Measurements from ENCODE around the gene CARM1.
"Not testable (repeated sequence)": the region's sequence is repeated elsewhere in the genome, so short reads cannot be mapped to it uniquely, and the experiment has no call there.

CARM1 gene

DNA sequence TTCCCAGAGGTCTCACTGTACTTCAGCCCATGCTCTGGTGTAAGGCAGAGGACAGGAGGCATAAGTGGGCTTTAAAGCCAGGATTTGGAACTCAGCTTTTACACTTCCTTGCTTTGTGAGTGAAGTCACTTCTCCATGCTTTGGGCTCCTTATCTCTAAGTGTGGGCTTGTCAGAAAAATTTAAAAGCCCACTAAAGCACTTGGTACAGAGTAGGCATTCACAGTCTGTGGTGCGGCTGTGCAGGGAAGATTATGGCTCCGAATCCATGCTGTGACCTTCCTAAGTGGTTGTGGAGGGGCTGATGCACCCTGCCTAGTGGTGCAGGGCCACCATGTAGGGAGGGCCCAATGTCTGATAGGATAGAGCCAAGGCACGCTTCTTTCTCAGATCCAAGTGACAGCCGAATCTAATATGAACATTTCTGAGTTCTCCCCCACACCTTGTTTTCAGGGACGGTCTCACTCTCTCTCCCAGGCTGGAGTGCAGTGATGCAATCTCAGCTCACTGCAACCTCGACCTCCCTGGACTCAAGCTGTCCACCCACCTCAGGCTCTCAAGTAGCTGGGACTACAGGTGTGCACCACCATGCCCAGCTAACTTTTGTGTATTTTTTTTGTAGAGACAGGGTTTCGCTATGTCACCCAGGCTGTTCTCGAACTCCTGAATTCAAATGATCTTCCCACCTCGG, 64.2 kb downstream of the CARM1 start:
- DNase-seq: no peak

DNA sequence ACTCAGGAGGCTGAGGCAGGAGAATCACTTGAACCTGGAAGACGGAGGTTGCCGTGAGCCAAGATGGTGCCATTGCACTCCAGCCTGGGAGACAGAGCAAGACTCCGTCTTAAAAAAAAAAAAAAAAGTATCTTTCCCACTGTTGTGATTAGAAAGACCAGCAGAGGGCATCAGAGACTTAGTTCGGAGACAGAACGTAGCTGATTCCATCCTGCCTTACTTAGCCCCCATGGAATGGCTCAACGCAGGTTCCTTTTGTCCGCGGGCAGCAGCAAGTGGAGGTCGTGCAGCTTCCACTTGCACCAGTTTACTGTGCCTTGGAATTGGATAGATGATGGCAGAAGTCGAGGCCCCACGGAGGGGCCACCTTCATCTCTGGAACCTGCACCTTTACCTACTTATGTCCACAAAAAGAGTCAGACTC, 65.3 kb downstream of the CARM1 start:
- peak; percentile 32 for DNase-seq

DNA sequence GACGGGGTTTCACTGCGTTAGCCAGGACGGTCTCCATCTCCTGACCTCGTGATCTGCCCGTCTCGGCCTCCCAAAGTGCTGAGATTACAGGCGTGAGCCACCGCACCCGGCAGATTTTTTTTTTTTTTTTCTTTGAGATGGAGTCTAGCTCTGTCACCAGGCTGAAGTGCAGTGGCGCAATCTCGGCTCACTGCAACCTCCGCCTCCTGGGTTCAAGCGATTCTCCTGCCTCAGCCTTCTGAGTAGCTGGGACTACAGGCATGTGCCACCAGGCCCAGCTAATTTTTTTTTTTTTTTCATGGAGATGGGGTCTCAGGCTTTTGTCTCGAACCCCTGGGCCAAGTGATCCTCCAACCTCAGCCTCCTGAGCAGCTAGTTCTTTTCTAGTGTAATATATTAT, 70.3 kb downstream of the CARM1 start:
- DNase-seq: not testable (repeated sequence)

DNA sequence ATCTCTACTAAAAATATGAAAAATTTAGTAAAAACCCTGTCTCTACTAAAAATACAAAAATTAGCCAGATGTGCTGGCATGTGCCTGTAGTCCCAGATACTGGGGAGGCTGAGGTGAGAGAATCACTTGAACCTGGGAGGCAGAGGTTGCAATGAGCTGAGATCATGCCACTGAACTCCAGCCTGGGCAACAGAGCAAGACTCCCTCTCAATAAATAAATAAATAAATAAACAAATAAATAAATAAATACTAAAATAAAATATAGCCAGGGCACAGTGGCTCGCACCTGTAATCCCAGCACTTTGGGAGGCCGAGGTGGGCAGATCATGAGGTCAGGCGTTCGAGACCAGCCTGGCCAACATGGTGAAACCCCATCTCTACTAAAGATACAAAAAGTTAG, 72.1 kb downstream of the CARM1 start:
- DNase-seq: not testable (repeated sequence)

DNA sequence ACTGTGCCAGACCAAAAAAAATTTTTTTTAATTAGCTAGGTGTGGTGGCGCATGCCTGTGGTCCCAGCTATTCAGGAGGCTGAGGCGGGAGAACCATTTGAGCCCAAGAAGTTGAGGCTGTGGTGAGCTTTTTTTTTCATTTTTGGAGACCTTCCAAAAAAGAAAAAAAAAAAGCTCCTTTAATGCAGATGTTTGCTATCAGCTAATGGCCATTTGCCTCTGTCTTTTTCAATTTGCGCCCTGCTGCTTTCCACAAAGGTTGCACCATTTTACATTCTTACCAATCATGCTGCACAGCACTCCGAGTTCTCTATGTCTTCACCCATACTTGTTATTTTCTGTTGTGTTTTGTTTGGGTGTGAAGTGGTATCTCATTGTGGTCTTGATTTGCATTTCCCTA, 73.9 kb downstream of the CARM1 start:
- DNase-seq: no peak

DNA sequence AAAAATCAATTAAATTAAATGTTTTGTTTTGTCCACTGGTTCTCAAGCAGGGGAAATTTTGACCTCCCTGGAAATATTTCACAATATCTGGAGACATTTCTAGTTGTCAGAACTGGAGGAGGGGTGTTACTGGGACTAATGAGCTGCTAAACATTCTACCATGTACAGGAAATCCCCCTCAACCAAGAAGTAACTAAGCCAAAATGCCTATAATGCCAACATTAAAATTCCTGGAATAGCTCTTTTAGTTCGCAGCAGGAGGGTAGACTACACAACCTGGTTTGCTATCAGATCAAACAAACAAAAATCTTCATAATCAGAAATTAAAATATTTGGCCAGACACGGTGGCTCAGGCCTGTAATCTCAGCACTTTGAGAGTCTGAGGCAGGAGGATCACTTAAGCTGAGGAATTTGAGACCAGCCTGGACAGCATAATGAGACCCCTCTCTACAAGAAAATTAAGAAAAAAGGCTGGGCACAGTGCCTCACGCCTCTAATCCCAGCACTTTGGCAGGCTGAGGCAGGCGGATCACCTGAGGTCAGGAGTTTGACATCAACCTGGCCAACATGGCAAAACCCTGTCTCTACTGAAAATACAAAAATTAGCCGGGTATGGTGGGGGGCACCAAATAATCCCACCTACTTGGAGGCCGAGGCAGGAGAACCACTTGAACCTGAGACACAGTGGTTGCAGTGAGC, 75.8 kb downstream of the CARM1 start:
- no peak for DNase-seq

DNA sequence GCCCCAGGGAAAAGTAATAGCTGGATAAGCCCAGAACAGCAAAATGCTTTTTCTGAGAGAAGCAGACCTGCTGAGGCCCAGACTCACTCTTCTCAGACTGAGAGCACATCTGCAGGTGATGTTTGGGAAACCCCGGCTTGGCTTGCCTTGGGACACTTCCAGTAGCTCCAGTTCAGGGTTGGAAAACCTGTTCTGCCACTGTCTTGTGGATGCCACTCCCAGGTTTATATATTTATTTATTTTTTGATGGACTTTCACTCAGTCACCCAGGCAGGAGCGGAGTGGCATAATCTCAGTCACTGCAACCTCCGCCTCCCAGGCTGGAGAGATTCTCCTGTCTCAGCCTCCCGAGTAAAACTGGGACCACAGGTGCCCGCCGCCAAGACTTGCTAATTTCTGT, 81.5 kb downstream of the CARM1 start:
- no peak for DNase-seq

DNA sequence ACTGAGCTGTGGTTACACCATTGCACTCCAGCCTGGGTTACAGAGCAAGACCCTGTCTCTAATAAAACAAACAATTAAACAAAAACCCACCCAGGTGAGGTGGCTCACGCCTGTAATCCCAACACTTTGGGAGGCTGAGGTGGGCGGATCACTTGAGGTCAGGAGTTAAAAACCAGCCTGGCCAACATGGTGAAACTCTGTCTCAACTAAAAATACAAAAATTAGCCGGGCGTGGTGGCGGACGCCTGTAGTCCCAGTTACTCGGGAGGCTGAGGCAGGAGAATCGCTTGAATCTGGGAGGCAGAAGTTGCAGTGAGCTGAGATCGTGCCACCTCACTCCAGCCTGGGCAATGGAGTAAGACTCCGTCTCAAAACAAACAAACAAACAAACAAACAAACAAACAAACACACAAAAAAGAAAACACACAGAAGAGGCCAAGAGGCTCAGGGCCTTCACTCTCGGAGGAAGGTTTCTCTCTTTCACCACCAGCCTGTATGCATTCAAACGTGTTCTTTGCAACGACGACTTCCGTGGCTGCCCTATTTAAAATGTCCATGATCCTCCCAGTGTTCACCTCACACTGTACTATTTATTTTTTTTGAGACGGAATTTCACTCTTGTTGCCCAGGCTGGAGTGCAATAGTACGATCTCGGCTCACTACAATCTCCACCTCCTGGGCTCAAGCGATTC, 88.1 kb downstream of the CARM1 start:
- DNase-seq: not testable (repeated sequence)

DNA sequence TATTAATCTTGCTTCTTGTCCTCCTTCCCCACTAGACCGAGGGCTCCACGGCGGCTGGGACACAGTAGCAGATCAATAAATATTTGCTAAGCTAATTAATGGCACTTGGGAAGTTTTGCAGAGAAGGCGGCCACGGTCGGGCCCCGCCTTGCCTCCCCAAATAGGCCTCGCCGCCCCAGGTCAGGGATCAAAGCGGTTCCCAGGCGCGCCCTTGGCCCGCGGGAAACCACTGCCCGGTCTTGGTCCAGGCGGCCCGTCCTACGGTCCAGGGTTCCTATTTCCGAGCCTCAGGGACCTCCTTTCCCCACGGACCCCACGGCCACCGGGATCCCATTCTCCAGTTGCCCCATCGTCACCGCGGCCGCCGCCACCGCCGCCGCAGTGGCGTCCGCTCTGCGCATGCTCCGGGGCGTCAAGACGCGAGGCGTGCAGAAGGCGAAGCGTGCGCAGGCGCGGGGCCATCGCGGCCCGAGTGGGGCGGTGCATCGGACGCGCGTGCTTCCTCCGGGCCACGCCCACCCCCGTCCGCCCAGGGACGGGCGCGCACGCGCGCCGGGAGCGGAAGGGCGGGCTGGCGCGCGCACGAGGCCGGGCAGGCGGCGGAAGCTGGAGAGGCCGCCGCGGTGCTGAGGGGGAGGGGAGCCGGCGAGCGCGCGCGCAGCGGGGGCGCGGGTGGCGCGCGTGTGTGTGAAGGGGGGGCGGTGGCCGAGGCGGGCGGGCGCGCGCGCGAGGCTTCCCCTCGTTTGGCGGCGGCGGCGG, 89.1 kb downstream of the CARM1 start, which contains the start of gene SMARCA4:
TSS of gene SMARCA4 (plus strand) at position 717 of the 759 bp plus-strand sequence. CDS start 23,122 bp downstream, outside the sequence.
- peak; percentile 69 for DNase-seq

DNA sequence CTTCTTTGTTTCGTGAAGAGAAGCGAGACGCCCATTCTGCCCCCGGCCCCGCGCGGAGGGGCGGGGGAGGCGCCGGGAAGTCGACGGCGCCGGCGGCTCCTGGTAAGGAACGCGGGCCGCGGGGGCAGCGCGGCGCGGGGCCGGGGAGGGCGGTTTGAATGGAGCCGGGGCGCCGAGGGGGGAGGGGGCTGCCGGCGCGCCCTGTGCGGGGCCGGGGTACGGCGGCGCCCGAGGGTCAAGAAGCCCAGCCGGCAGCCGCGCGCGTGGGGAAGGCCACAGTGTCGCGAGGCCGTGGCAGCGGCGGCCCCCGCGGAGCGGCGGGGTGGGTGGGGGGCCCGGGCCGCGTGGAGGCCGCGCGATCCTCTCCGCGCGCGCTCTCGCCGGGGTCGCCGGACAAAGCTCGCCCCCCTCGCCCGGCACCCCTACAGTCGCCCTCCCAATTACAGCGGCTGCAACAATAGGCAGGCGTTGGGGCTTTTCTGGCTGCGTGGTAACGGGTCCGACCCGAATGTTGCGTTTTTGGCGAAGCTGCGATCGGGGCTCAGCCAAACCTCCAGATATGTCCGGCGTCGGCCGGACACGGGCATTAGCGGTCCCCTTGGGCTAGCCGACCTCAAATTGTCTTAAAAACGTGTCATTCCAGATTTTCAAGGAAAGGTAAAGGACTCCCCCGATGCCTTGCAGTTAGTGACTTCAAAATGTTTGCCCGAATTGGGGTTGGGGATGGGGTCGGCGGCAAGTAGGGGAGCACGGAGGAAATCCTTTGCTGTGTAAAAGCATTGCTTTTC, 89.9 kb downstream of the CARM1 start:
- no peak for DNase-seq

DNA sequence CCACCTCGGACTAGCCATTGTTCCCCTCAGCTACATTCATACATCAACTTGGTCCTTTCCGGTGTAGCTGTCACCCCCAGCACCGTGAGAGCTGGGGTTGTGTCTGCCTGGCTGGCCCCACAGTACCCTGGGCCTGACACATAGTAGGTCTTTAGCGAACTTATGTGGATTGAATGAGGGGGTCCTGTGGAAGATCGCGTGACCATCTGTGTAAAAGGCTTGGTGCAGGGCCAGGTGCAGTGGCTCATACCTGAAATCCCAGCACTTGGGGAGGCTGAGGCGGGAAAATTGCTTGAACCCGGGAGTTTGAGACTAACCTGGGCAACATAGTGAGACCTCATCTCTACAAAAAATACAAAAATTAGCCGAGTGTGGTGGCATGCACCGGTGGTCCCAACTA, 91.5 kb downstream of the CARM1 start:
- DNase-seq: no peak

DNA sequence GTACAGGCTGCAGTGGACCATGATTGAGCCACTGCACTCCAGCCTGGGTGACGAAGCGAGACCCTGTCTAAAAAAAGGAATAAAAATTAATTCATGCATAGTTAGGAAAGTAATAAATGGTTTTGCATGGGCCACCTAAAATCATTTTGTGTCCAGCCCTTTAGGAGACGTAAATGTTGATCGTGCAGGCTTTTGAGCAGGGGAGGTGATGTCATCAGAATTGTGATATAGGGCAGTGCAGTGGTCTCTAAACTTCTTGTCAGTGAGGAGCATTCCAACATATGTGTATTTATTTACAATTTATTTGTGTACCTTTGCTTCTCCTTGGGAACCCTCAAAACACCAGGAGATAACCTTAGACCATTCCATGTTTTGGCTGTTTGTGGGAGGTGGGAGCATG, 92.5 kb downstream of the CARM1 start:
- DNase-seq: no peak

DNA sequence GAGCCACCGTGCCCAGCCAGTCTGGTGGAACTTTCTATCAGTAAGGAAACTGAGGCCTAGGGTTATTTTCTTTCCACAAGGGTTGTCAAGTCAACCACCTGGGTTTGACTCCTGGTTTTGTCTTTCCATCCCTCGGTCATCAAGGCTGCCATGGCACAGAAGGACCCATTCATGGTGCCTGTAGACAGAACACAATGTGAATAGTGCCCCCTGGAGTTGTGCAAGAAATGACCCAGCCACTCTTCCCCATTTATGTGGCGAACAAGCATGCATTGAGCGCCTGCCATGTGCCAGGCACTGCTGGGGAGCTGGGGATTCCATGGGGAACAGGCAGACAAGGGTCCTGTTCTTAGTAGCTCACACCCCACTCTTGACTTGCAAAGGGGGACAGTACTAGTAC, 93.5 kb downstream of the CARM1 start:
- no peak for DNase-seq

DNA sequence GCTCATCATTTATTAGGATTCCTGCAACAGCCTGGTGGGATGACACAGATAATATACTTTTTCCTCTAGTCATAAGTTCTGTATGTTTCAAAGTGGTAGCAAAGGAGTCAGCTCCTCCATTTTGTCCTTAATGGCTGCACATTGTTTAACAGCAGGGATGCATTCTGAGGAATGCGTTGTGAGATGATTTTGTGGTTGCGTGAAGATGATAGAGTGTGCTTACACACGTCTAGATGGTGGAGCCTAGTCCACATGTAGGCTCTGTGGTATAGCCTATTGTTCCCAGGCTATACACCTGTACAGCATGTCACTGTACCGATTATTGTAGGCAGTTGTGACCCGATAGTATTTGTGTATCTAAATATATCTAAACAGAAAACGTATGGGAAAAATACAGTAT, 94.0 kb downstream of the CARM1 start:
- DNase-seq: no peak

DNA sequence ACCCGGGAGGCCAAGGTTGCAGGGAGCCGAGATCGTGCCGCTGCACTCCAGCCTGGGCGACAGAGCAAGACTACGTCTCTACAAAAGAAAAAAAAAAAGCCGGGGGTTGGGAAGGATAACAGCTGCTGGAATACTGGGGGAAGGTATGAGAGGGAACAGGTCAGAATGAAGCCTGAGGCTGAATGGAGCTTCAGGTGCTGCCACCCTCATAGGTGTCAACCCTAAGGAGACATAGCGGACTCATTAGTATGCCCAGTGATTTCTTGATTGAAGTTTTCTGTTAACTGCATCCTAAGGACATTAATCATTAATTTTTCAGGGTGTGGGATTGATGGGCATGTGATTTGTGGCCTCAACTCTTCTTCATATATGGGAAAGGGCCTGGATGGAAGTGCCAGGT, 95.5 kb downstream of the CARM1 start:
- no peak for DNase-seq

DNA sequence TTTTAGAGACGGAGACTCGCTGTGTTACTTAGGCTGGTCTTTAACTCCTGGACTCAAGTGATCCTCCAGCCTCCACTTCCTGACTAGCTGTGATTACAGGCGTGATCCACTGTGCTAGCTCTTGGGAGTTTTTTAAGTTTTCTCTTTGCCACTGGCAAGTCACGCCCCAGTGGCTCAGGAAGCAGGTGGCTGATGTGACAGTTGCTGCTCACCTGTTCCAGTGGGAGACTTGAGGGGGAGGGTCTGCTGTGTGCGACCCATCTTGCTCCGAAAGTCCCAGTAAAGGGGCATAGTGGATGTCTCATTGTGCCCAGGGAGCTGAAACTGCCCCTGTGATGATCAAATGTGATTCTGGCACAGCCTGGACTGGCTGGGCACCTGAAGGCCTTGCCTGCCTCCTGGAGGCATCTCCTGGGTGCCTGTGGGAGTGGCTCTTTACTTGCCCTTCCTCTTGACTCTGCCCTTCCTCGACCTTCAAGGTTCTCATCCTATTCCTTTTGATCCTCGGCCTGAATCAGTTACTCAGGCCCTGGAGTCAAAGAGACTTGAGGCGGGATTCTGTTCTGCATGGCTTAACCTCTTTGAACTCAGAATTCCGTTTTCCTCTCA, 97.3 kb downstream of the CARM1 start:
- no peak for DNase-seq

DNA sequence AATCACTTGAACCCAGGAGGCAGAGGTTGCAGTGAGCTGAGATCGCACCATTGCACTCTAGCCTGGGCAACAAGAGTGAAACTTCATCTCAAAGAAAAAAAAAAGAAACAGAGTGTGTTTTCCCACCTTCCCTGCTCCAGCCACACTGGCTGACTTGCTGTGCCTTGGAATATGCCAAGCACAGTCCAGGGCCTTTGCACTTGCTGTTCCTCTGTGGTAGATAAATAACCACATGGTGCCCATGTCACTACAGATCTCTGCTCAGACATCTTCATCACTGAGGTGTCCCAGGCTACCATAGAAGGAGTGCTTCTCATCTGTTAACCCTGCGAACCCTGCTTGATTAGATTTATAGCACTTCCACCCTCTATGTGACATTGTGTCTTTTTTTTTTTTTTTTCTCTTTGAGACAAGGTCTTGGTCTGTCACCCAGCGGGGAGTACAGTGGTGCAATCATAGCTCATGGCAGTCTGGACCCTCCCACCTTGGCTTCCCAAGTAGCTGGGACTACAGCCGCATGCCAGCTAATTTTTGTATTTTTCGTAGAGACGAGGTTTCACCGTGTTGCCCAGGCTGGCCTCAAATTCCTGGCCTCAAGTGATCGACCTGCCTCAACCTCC, 99.9 kb downstream of the CARM1 start:
- no peak for DNase-seq

All from NCI-H2081 treated with DMSO at 0.1 percent for 48 hours (cell line).